ENCODE data around the gene FURIN. TPM values are rescaled to one million over a fixed set of nuclear protein-coding genes. Genes with fewer than 3 reads are reported as not detected.
A peak's percentile ranks its signal among the peaks of the same experiment; 100 is the strongest.

FURIN gene
- total and polyA plus RNA-seq, 9 donors, result 16.3 to 39.5 (median 34.5) TPM

DNA sequence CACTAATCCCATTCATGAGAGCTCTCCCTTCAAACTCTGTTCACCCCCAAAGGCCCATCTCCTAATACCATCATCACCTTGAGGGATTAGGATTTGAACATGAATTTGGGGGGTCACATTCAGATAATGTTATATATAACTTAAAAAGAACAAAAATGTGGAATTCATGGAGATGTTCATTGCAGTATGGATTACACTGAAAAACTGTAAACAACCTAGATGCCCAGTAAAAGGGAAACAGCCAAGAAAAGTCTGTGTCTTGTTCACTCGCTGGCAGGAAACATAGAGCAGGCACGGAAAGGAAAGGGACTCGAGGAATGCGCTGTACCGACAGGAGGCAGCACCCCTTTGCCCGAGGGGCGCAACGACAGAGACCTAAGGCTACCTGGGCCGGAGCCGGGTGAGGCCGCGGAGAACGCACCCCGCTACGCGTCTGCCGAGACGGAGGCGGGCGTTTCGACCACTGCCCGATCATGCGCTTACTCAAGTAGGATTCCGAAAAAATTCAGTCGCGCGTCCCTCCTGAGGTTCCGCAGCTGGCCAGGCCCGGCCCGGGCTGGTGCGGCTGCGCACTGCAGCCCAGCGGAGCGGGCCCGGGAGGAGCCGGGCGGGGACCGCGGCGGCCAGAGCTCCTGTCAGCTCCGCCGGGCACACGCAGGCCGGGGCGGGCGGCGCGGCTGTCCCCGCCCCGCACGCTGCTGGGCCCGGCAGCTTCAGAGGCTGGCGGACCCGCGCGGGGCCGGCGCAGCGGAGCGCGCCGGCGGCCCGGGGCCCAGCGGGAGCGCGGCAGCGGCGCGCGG is 33.9 kb downstream of the FURIN start:
- H3K4me1 ChIP-seq (ENCODE audit: control insufficient read depth, insufficient read depth, low read length), result peaks cover 15% of the 10 kb centered on the region
- peak; percentile 91 for DNase-seq

DNA sequence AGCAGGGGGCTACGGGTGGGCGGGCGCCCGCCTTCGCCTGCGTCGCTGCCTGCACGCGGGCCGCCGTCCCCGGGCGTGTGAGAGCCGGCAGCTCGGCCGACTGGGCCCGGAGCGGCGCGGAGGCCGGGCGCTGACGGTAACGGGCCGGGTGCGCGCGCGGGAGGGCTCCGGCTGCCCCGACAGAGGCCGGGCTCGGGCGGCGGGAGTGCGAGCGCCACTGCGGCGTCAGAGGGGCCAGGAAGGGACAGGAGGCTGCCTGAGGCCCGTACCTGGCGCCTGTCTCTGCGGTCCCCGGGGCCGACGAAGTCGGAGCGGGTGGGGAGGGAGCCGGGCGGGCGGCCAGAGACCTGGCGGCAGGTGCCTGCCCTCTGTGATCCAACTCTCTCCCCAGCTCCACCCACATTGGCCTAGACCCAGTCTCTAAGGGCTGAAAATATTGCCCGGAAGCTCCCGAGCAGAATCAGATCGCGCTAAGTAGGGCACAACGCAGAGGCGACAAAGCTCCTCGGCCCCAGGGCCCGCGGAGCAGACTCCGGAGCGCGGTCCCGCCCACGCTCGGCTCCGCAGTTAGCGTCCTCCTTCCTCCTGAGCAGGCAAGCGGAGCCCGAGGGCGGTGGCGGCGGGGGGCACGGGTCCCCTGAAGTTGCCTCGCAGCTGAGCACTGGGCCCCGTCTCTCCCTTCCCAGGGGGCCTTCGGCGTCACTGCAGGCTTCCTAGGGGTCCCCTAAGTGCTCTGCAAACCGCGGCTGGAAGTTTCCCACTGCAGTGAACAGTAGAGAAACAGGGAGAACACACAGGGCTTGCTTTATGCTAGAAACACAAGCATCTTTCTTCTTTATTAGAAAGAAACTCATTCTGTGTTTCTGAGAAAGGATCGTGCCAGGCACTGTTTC is 34.7 kb downstream of the FURIN start, which contains the start of gene MAN2A2:
Gene MAN2A2, plus strand, starts transcription at position 463 of the 893 bp plus-strand sequence. CDS start 906 bp downstream, outside the sequence.
- peak within 1 kb of the TSS; percentile 94 for H3K27ac ChIP-seq (ENCODE audit: low read length)
- peak within 1 kb of the TSS; percentile 77 for H3K4me3 ChIP-seq (ENCODE audit: low read length)
- H3K4me1 ChIP-seq (ENCODE audit: control insufficient read depth, insufficient read depth, low read length), result peaks cover 15% of the 10 kb centered on the region
- peak; percentile 73 for DNase-seq
- under 1% methylated on average over 76 of the region's 81 CpGs for WGBS (ENCODE audit: insufficient coverage)
- H3K36me3 ChIP-seq (ENCODE audit: control insufficient read depth, insufficient read depth, low read length), result peaks cover 34% of the 10 kb centered on the region
- no peaks in the 10 kb centered on the region for H3K27me3 ChIP-seq (ENCODE audit: control insufficient read depth, insufficient read depth, low read length)
- no peaks in the 10 kb centered on the region for H3K9me3 ChIP-seq (replicated peaks; ENCODE audit: control insufficient read depth, low read depth, low read length)

More for the DNA sequence above, 33.9 kb downstream of the FURIN start:
- H3K36me3 ChIP-seq (ENCODE audit: control insufficient read depth, insufficient read depth, low read length), result peaks cover 26% of the 10 kb centered on the region
- no peaks in the 10 kb centered on the region for H3K9me3 ChIP-seq (replicated peaks; ENCODE audit: control insufficient read depth, low read depth, low read length)
- H3K27me3 ChIP-seq (ENCODE audit: control insufficient read depth, insufficient read depth, low read length), result no peaks in the 10 kb centered on the region
- whole genome bisulfite sequencing (ENCODE audit: insufficient coverage), result under 1% methylated on average over 71 of the region's 71 CpGs
- H3K4me3 ChIP-seq (ENCODE audit: low read length), result peak overlapping the region; percentile 77
- H3K27ac ChIP-seq (ENCODE audit: low read length), result peak overlapping the region; percentile 94

DNA sequence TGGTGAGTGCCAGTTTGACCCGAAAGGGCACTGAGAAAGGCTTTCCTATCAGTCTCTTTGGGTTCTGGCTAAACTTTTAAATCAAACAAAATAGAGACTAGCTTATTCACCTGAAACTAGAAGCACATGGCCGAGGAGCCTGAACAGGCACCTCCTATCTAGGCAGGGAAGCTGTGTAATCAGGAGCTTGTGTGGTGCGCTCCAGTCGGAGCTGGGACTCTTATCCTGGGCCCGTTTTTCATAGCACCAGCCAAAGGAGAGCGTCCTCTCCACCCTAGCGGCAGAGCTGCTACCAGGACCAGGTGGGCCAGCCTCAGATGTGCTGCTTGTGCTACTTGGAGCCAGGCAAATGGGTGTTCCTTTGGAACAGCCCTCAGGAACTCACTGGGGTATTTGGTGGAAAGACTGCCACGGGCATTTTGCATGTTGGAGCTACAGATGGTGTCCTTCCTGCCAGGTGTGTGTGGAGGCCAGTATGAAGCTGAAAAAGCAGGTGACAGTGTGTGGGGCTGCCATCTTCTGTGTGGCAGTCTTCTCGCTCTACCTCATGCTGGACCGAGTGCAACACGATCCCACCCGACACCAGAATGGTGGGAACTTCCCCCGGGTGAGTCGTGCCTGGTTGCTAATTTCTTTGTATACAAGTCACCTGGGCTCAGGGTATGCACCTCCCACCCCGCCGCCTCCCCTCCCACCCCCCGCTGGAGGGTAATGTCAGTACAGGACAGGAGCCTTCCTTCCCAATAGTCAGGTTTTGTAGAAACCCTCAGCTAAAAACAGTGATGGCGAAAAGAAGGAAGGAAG is 35.5 kb downstream of the FURIN start:
- H3K9me3 ChIP-seq (replicated peaks; ENCODE audit: control insufficient read depth, low read depth, low read length), result no peaks in the 10 kb centered on the region
- no peak for DNase-seq
- WGBS (ENCODE audit: insufficient coverage), result 42% methylated on average over 9 of the region's 18 CpGs
- peaks cover 15% of the 10 kb centered on the region for H3K4me1 ChIP-seq (ENCODE audit: control insufficient read depth, insufficient read depth, low read length)
- H3K4me3 ChIP-seq (ENCODE audit: low read length), result peak overlapping the region; percentile 63
- peaks cover 40% of the 10 kb centered on the region for H3K36me3 ChIP-seq (ENCODE audit: control insufficient read depth, insufficient read depth, low read length)
- no peaks in the 10 kb centered on the region for H3K27me3 ChIP-seq (ENCODE audit: control insufficient read depth, insufficient read depth, low read length)
- peak overlapping the region; percentile 78 for H3K27ac ChIP-seq (ENCODE audit: low read length)

DNA sequence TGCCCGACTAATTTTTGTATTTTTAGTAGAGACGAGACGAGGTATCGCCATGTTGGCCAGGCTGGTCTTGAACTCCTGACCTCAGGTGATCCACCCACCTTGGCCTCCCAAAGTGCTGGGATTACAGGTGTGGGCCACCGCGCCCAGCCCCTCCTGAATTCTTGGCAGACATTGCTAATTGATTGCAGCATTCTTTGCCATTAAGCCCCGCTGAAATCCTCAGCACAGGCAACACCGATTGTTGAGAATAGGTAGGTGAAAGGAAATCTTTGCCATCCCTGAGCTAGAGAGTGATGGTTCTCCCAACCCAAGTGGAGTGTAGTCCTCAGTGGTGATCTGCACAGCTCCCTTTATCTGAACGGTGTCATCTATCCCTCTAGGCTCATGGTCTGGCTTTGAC is 36.4 kb downstream of the FURIN start:
- peaks cover 15% of the 10 kb centered on the region for H3K4me1 ChIP-seq (ENCODE audit: control insufficient read depth, insufficient read depth, low read length)

DNA sequence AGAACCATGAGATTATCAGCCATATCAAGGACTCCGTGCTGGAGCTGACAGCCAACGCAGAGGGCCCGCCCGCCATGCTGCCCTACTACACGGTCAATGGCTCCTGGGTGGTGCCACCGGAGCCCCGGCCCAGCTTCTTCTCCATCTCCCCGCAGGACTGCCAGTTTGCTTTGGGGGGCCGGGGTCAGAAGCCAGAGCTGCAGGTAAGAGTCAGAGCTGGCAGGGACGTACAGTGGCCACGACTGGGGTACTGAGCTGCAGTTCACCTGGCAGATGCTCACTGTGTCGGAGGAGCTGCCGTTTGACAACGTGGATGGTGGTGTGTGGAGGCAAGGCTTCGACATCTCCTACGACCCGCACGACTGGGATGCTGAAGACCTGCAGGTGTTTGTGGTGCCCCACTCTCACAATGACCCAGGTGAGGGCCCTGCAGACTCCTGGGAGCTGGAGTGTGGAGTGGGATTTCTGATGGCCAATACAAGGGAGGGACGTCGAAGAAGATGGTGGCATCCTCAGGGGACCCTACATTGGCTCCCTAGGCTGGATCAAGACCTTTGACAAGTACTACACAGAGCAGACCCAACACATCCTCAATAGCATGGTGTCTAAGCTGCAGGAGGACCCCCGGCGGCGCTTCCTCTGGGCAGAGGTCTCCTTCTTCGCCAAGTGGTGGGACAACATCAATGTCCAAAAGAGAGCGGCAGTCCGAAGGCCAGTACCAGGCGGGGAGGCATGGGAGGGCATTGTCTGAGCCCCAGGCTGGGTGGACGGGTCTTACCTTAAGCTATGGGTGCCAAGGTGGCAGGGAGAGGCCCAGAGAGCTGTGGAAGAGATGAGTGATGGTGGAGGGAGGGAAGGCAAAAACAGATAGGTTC is 37.2 kb downstream of the FURIN start:
- Histone ChIP-seq H3K36me3 (ENCODE audit: control insufficient read depth, insufficient read depth, low read length) (peaks cover 56% of the 10 kb centered on the region), H3K27ac (ENCODE audit: low read length) (no peak overlapping the region), H3K27me3 (ENCODE audit: control insufficient read depth, insufficient read depth, low read length) (no peaks in the 10 kb centered on the region), H3K9me3 (replicated peaks; ENCODE audit: control insufficient read depth, low read depth, low read length) (no peaks in the 10 kb centered on the region), H3K4me1 (ENCODE audit: control insufficient read depth, insufficient read depth, low read length) (peaks cover 15% of the 10 kb centered on the region), H3K4me3 (ENCODE audit: low read length) (no peak overlapping the region)
- DNase-seq, result no peak
- 96% methylated on average over 23 of the region's 28 CpGs for WGBS (ENCODE audit: insufficient coverage)

More for the DNA sequence above, 36.4 kb downstream of the FURIN start:
- Histone ChIP-seq H3K36me3 (ENCODE audit: control insufficient read depth, insufficient read depth, low read length) (peaks cover 48% of the 10 kb centered on the region), H3K9me3 (replicated peaks; ENCODE audit: control insufficient read depth, low read depth, low read length) (no peaks in the 10 kb centered on the region), H3K27ac (ENCODE audit: low read length) (no peak overlapping the region), H3K27me3 (ENCODE audit: control insufficient read depth, insufficient read depth, low read length) (no peaks in the 10 kb centered on the region), H3K4me3 (ENCODE audit: low read length) (no peak overlapping the region)
- DNase-seq, result no peak
- whole genome bisulfite sequencing (ENCODE audit: insufficient coverage), result 92% methylated on average over 6 of the region's 9 CpGs

DNA sequence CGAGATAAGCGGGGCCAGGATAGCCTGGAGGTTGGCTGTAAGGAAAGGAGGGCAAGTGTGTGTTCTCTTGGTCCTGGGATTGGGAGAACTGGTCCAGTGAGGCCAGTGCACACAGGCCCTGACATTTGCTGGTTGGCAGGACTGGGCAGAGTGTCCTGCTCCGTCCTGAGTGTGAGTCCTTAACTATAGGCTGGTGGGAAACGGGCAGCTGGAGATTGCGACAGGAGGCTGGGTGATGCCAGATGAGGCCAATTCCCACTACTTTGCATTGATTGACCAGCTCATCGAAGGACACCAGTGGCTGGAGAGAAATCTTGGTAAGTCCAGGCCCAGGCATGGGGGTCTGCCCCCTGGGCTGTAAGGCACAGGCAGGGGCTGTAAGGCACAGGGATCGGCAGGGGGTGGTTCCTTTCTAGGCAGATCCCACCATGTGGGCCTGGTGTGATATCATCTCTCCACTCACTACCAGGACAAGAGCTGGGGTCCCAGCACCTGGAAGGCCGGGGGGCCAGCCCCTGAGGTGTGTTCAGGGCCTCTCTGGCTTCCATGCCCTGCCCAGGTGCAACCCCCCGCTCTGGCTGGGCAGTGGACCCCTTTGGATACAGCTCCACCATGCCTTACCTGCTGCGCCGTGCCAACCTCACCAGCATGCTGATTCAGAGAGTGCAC is 37.9 kb downstream of the FURIN start:
- Histone ChIP-seq H3K4me1 (ENCODE audit: control insufficient read depth, insufficient read depth, low read length) (peaks cover 15% of the 10 kb centered on the region), H3K4me3 (ENCODE audit: low read length) (no peak overlapping the region), H3K9me3 (replicated peaks; ENCODE audit: control insufficient read depth, low read depth, low read length) (no peaks in the 10 kb centered on the region), H3K36me3 (ENCODE audit: control insufficient read depth, insufficient read depth, low read length) (peaks cover 63% of the 10 kb centered on the region), H3K27ac (ENCODE audit: low read length) (no peak overlapping the region), H3K27me3 (ENCODE audit: control insufficient read depth, insufficient read depth, low read length) (no peaks in the 10 kb centered on the region)
- WGBS (ENCODE audit: insufficient coverage), result 93% methylated on average over 9 of the region's 11 CpGs
- DNase-seq, result no peak

DNA sequence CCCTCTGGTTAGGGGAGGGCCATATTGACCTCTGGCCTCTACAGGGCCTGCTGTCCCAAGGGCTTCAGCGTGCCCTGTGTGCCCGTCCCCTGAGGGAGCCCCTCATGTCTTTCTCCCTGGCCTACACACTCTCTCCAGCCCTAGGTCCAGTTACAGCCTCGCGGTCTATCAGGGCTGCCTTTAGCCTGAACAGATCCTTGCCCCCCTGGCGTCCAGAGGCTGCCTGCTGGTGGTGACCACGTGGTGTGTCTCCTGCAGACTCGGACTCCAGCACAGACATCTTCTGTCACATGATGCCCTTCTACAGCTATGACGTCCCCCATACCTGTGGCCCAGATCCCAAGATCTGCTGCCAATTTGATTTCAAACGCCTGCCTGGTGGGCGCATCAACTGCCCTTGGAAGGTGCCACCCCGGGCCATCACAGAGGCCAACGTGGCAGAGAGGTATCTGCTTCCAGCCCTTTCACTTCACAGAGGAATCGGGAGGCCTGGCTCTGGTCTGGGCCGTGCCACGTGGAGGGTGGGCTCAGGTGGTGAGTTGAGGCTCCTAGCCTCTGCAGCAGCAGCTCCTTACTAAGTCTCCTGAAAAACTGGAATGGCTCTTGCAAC is 38.8 kb downstream of the FURIN start:
- Histone ChIP-seq H3K4me1 (ENCODE audit: control insufficient read depth, insufficient read depth, low read length) (peaks cover 10% of the 10 kb centered on the region), H3K27me3 (ENCODE audit: control insufficient read depth, insufficient read depth, low read length) (no peaks in the 10 kb centered on the region), H3K36me3 (ENCODE audit: control insufficient read depth, insufficient read depth, low read length) (peaks cover 72% of the 10 kb centered on the region), H3K27ac (ENCODE audit: low read length) (no peak overlapping the region), H3K4me3 (ENCODE audit: low read length) (no peak overlapping the region), H3K9me3 (replicated peaks; ENCODE audit: control insufficient read depth, low read depth, low read length) (no peaks in the 10 kb centered on the region)
- 74% methylated on average over 12 of the region's 15 CpGs for WGBS (ENCODE audit: insufficient coverage)
- no peak for DNase-seq

DNA sequence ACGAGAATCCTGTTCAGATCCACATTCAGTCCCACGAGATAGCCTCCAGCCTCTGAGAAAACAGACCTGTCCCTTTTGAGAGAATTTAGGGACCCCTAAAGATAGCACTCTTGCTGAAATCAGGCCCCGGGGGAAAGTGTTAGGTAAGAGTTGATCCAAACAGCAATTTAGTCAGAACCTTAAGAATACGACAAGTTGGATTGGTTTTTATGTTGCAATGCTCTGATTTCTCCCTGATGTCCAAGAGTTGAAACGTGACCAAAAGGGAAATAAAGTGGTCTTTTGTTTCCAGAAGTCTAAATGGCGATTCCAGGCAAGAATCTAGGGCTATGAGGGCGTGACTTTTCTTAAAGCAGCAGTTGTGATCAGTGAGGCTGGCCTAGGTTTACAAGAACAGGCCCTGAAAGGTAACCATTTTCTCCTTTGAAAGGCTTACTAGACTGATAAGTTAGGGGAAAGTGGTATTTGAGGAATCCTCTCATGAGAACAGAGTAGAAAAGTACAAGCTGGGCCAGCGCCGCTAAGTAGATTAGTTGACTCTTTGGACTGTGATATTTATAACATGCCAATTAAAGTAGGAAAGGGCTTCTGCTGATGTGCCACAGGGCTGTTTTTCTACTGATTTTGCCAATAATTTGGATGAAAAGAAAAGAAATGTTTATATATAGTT is 39.6 kb downstream of the FURIN start:
- peaks cover 9% of the 10 kb centered on the region for H3K4me1 ChIP-seq (ENCODE audit: control insufficient read depth, insufficient read depth, low read length)
- no peak for DNase-seq
- WGBS (ENCODE audit: insufficient coverage), result 51% methylated on average over 9 of the region's 9 CpGs
- no peak overlapping the region for H3K4me3 ChIP-seq (ENCODE audit: low read length)
- H3K27me3 ChIP-seq (ENCODE audit: control insufficient read depth, insufficient read depth, low read length), result no peaks in the 10 kb centered on the region
- no peak overlapping the region for H3K27ac ChIP-seq (ENCODE audit: low read length)
- no peaks in the 10 kb centered on the region for H3K9me3 ChIP-seq (replicated peaks; ENCODE audit: control insufficient read depth, low read depth, low read length)
- peaks cover 80% of the 10 kb centered on the region for H3K36me3 ChIP-seq (ENCODE audit: control insufficient read depth, insufficient read depth, low read length)
